GM21526 (cell line): Measurements from ENCODE around the gene PLB1.

ENCODE experiments used
- ATAC-seq: cut with Tn5 transposase; IDR thresholded peaks from one replicate; pipeline ENCODE4 v1.9.1; 2021; ENCODE audit warnings: moderate library complexity; ENCODE audit not compliant: unreplicated experiment, low FRiP score

PLB1 gene

GRCh38 chr2:28604284-28604843, 108.5 kb downstream of the PLB1 start:
- ATAC-seq: no peak

GRCh38 chr2:28606986-28607441, 111.2 kb downstream of the PLB1 start:
- no peak for ATAC-seq

GRCh38 chr2:28607730-28608499, 112.1 kb downstream of the PLB1 start:
- ATAC-seq: no peak

- ATAC-seq: no peak
Measured at GRCh38 chr2:28608500-28609424, 112.9 kb downstream of the PLB1 start.

DNA sequence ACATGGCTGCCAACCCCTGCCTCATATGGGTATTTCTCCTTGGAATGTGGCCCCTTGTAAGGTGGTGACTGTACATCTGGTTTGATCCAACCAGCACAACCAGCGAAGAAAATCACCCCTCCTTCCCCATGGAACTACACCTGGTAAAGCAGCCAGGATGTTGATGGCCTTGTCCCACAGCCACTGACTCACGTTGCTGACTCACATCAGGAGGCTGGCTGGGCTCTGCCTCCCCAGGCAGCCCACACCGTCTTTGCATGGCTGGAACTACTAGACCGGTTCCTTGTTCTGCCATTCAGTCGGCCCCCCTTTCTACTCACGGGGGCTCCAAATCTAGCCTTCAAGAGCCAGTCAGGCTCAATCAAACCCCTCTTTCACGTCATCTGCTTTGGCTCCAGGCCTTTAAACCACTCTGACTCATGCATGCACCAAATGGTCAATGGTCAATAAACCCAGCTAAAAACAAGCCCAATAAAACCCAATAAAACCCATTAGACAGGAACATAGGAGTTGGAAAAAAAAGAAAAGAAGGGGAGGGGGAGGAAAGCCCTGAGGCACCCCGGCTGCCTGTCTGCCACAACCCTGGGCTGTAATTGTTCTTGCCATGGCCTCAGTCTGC, 114.8 kb downstream of the PLB1 start:
- no peak for ATAC-seq

GRCh38 chr2:28612131-28612812, 116.4 kb downstream of the PLB1 start:
- ATAC-seq: no peak

DNA sequence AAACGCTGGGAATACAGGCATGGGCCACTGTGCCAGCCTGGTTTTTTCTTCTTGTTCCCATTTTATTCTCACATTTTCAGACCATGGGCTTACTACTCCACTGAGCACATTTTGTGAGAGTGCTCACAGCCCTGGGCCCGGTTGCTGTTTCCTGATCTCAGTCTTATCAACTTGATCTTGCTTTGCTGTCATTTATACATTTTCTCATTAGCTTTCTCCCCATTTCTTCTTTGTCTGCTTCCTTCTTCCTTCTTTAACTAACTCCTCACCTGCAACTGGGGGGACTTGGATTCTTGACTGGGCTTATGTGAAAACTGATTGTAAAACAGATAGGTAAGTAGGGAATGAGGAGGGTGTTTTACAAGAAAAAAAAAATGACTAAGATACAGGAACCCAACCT, 117.3 kb downstream of the PLB1 start:
- ATAC-seq: no peak

DNA sequence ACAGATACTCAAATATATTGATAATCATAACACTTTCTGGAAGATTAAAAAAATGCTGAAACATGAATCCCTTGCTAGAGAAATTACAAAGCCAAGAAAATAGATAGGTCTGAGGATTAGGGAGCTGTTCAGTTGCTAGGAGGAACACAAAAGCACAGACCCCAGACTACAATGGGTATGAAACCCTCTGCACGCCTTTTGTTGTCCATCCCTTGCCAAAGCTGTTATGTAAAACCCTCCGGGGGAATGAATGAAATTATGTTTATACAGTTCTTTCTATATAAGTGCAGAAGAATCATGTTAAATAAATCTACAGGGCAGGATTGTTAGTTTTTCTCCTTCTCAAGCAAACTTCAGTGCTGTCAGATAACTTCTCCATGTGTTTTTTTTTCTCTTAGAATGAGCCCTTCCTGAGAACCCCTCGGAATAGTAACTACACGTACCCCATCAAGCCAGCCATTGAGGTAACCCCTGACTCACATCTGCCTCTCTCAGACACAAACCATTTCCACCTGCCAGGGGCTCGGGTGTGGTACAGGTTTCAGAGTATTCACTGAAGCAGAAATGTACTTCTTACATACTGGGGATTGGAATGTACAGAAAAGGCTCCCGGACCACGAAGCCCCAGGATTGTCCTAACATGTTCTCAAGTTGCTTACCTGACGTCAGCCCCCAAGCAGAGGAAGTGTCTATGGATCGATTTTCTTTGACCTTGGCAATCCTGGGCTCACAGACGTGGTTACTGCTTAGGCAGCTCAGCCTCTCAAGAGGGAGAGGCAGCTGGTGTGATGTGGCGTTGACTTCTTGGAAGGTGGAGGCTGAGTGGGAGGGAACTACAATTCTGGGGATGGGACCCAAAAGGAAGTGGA, 118.0 kb downstream of the PLB1 start:
- ATAC-seq: no peak

DNA sequence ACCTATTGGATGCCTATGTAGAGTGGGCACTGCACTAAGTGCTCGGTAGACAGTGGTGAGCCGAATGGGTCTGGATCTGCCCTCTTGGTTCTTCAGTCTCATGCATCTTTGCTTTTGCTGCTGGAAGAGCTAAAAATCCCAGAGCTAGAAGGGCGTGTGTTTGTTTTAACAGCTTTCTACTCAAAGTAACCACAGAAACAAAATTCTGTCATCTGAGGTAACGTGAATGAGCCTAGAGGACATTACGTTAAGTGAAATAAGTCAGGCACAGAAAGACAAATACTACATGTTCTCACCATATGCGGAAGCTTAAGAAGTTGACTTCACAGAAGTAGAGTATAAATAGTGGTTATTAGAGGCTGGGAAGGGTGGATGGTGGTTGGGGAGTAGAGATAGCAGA, 119.8 kb downstream of the PLB1 start:
- no peak for ATAC-seq

DNA sequence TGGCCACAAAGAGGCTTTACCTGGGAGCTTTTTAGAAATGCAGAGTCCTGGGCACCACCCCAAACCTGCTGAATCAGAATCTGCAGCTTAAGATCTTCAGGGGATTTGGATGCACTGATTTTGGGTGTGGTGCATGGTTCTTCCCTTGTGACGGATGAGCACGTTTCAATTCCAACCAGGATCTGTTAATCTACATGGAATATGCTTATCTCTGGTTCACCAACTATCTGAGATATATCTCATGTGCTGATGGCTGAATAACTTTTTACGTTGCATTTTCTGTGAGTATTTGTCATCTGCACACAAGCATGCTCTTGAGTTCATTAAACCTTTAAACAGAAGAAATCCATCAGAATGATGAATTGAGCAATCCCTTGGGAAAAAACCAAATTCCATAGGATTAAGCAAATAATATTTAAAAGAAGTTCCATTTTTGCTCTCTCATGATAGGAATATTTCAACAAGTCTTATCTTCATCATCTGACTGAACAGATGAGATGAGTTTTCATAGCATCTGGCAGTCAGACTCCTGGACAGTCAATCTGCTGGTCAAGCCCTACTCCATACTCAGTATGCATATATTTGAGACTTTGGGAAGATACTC, 120.6 kb downstream of the PLB1 start:
- ATAC-seq: no peak

GRCh38 chr2:28617502-28618184, 121.8 kb downstream of the PLB1 start:
- no peak for ATAC-seq

DNA sequence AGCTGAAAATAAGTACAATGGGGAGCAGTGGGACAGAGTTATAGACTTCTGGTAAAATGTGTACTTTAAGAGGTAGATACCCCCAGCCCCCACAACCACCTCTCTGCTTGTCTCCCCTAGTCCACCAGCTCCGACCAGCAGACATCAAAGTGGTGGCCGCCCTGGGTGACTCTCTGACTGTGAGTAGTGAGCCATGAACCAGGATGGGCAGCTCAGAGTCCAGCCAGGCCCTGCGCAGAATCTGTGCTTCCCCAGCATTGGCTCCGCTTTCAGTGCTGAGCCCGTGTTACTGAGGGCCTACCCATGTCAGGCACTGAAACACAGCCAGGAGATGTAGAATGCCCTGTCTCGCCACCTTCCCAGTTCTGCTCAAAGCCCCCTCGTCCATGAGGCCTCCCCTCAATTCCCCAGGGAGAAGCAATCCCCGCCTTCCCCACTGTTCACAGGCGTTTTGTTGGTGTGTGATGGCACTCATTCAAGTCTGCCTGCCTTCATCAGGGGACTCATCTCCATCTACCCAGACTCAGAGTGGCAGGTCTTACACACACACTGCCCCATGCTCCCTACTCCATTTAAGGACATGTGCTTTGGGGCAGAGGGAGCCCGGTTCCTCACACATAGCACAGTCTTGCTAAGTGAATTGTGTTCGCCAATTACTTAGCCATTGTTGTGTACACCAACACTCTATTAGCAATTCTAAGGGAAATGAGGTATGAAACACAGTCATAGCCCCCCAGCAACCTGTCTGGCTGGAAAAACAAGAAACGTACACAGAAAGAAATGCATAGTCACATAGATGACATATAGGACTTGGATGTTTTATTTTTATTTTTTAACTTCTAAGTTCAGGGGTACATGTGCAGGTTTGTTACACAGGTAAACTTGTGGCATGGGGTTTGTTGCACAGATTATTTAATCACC, 122.6 kb downstream of the PLB1 start:
- ATAC-seq: no peak

- no peak for ATAC-seq
Measured at GRCh38 chr2:28619213-28620196, 123.6 kb downstream of the PLB1 start.

GRCh38 chr2:28620291-28620793, 124.5 kb downstream of the PLB1 start:
- ATAC-seq: no peak

DNA sequence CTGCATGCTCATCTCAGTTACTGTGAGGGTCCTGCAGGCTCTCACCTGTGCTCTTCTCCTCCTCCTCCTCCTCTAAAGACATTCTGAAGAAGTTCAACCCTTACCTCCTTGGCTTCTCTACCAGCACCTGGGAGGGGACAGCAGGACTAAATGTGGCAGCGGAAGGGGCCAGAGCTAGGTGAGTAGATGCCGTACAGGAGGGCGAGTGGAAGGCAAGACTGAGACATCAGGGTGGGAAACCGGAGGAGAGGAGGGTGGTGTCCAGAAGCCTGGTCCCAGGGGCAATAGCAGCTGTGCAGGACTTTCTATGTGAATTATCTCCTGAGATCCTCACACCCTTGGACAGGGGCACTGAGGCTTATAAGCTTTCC, 124.9 kb downstream of the PLB1 start:
- ATAC-seq: no peak
